HG03095 (cell line): Measurements from ENCODE around the gene CCDC88C.
"Not testable (repeated sequence)": the region's sequence is repeated elsewhere in the genome, so short reads cannot be mapped to it uniquely, and the experiment has no call there.

Source experiments
- ATAC-seq: cut with Tn5 transposase; IDR thresholded peaks from one replicate; pipeline ENCODE4 v1.9.1; 2021; ENCODE audit warnings: moderate library complexity; ENCODE audit not compliant: unreplicated experiment

Gene CCDC88C

GRCh38 chr14:91254461-91254860 lies 163.2 kb downstream of the CCDC88C start:
- ATAC-seq = no peak

- ATAC-seq = no peak
Observed at GRCh38 chr14:91253795-91254323, 163.8 kb downstream of the CCDC88C start.

- peak; percentile 28 for ATAC-seq
Observed at GRCh38 chr14:91252871-91253794, 164.5 kb downstream of the CCDC88C start.

GRCh38 chr14:91250912-91251311 lies 166.7 kb downstream of the CCDC88C start:
- no peak for ATAC-seq

GRCh38 chr14:91249841-91250616 lies 167.6 kb downstream of the CCDC88C start:
- ATAC-seq = peak; percentile 84

GRCh38 chr14:91246051-91246852 lies 171.4 kb downstream of the CCDC88C start:
- ATAC-seq = no peak

GRCh38 chr14:91245616-91246015 lies 172.0 kb downstream of the CCDC88C start:
- ATAC-seq = not testable (repeated sequence)

- ATAC-seq = no peak
Observed at GRCh38 chr14:91245029-91245428, 172.6 kb downstream of the CCDC88C start.

GRCh38 chr14:91244501-91244901 lies 173.1 kb downstream of the CCDC88C start, which contains the start of gene GPR68:
TSS of gene GPR68 (minus strand) at chr14:91244704. CDS start at chr14:91235050, 9,654 bp downstream.
- ATAC-seq = no peak

GRCh38 chr14:91243074-91243471 lies 174.5 kb downstream of the CCDC88C start:
- ATAC-seq = no peak

GRCh38 chr14:91242635-91243034 lies 175.0 kb downstream of the CCDC88C start:
- ATAC-seq = no peak

- ATAC-seq = peak; percentile 53
Observed at GRCh38 chr14:91241863-91242262, 175.8 kb downstream of the CCDC88C start.

GRCh38 chr14:91238661-91239060 lies 179.0 kb downstream of the CCDC88C start:
- no peak for ATAC-seq

GRCh38 chr14:91238085-91238484 lies 179.5 kb downstream of the CCDC88C start:
- no peak for ATAC-seq

- no peak for ATAC-seq
Observed at GRCh38 chr14:91237219-91237618, 180.4 kb downstream of the CCDC88C start.

- ATAC-seq = no peak
Observed at GRCh38 chr14:91235841-91236240, 181.8 kb downstream of the CCDC88C start.

GRCh38 chr14:91234791-91235114 lies 182.9 kb downstream of the CCDC88C start:
- no peak for ATAC-seq

GRCh38 chr14:91233936-91234790 lies 183.5 kb downstream of the CCDC88C start:
- no peak for ATAC-seq

- no peak for ATAC-seq
Observed at GRCh38 chr14:91232603-91233002, 185.0 kb downstream of the CCDC88C start.

- no peak for ATAC-seq
Observed at GRCh38 chr14:91232052-91232451, 185.6 kb downstream of the CCDC88C start.
